GM23338 (cell line): ENCODE measurements around the gene FAM83C. TPM values are rescaled to one million over a fixed set of nuclear protein-coding genes. Genes with fewer than 3 reads are reported as not detected.

ENCODE experiments used
- ATAC-seq: fragments of 200-7000 bp; cut with Tn5 transposase; 3 replicates; pipeline ENCODE4 v1.9.1; 2020
- DNase-seq: peaks from one replicate; pipeline ENCODE4 v3.0.0-alpha.2; 2015; ENCODE audit warnings: low spot score
- H2AFZ ChIP-seq: fragments of 200-600 bp; sonication (generic); 2 replicates; pipeline ENCODE4 v1.8.0; 2016; ENCODE audit warnings: antibody characterized with exemption, mild to moderate bottlenecking, moderate library complexity
- H3F3A ChIP-seq: fragments of 200-600 bp; sonication (generic); replicated peaks from 2 replicates; pipeline ENCODE4 v1.8.0; 2017; ENCODE audit warnings: antibody characterized with exemption, mixed run types, low read depth
- H3K27ac ChIP-seq: fragments of 200-600 bp; sonication (generic); 2 replicates; pipeline ENCODE4 v1.6.1; 2016; ENCODE audit warnings: low read depth
- H3K27me3 ChIP-seq: fragments of 200-600 bp; sonication (generic); 2 replicates; pipeline ENCODE4 v1.8.0; 2016; ENCODE audit warnings: mild to moderate bottlenecking, mixed run types, moderate library complexity; ENCODE audit not compliant: insufficient read depth
- H3K36me3 ChIP-seq: fragments of 200-600 bp; sonication (generic); 2 replicates; pipeline ENCODE4 v1.8.0; 2016; ENCODE audit warnings: mild to moderate bottlenecking; ENCODE audit not compliant: insufficient read depth
- H3K4me1 ChIP-seq: fragments of 200-600 bp; sonication (generic); 2 replicates; pipeline ENCODE4 v1.8.0; 2016; ENCODE audit warnings: mild to moderate bottlenecking, moderate library complexity; ENCODE audit not compliant: insufficient read depth
- H3K4me2 ChIP-seq: fragments of 200-600 bp; sonication (generic); 2 replicates; pipeline ENCODE4 v1.7.1; 2017; ENCODE audit warnings: mixed run types
- H3K4me3 ChIP-seq: fragments of 200-600 bp; sonication (generic); 2 replicates; pipeline ENCODE4 v1.6.1; 2016; ENCODE audit warnings: mixed run types
- H3K79me2 ChIP-seq: fragments of 200-600 bp; sonication (generic); replicated peaks from 2 replicates; pipeline ENCODE4 v1.8.0; 2017; ENCODE audit warnings: mild to moderate bottlenecking; ENCODE audit not compliant: insufficient read depth
- H3K9me2 ChIP-seq: fragments of 200-600 bp; sonication (generic); 2 replicates; pipeline ENCODE4 v1.8.0; 2017; ENCODE audit not compliant: insufficient read depth
- H4K20me1 ChIP-seq: fragments of 200-600 bp; sonication (generic); replicated peaks from 2 replicates; pipeline ENCODE4 v1.8.0; 2017; ENCODE audit warnings: mild to moderate bottlenecking; ENCODE audit not compliant: insufficient read depth
- H3K27ac Mint-ChIP-seq: 2 replicates; pipeline ENCODE4 v1.8.0; 2020; ENCODE audit warnings: inconsistent platforms, mild to moderate bottlenecking, moderate library complexity, mixed read lengths
- H3K27me3 Mint-ChIP-seq: 3 replicates; pipeline ENCODE4 v1.8.0; 2022; ENCODE audit warnings: low read depth, mild to moderate bottlenecking, moderate library complexity, mixed read lengths, inconsistent platforms; ENCODE audit not compliant: insufficient read depth, poor library complexity
- H3K36me3 Mint-ChIP-seq: 3 replicates; pipeline ENCODE4 v1.8.0; 2021; ENCODE audit warnings: low read depth, mild to moderate bottlenecking, inconsistent platforms, moderate library complexity, mixed read lengths
- H3K4me1 Mint-ChIP-seq: 3 replicates; pipeline ENCODE4 v1.8.0; 2020; ENCODE audit warnings: mild to moderate bottlenecking, inconsistent platforms, mixed read lengths
- H3K4me3 Mint-ChIP-seq: 3 replicates; pipeline ENCODE4 v1.8.0; 2021; ENCODE audit warnings: moderate library complexity, mild to moderate bottlenecking, inconsistent platforms, mixed read lengths
- H3K9me3 Mint-ChIP-seq: 3 replicates; pipeline ENCODE4 v1.8.0; 2020; ENCODE audit warnings: moderate library complexity, mild to moderate bottlenecking, inconsistent platforms, mixed read lengths
- CREB1 ChIP-seq: fragments of 250-450 bp; sonication (Bioruptor Pico); IDR thresholded peaks from 2 replicates; pipeline ENCODE4 v1.5.0; 2020; ENCODE audit warnings: low read depth, mild to moderate bottlenecking, moderate library complexity
- CTCF ChIP-seq, 2 experiments: fragments of 200-600 bp in 1 of 2; sonication (generic) in 1 of 2; conservative IDR thresholded peaks; 2 replicates each; pipeline versions ENCODE4 v1.5.1 to v1.6.1; 2016 to 2017; ENCODE audit warnings: antibody characterized with exemption in 2 of 2, low read depth in 2 of 2, mild to moderate bottlenecking in 2 of 2, moderate library complexity in 1 of 2
- EZH2 ChIP-seq: fragments of 200-600 bp; sonication (generic); IDR thresholded peaks from one replicate; pipeline ENCODE4 v1.8.0; 2017; ENCODE audit warnings: antibody characterized with exemption, mild to moderate bottlenecking, low read depth; ENCODE audit not compliant: unreplicated experiment
- EZH2phosphoT487 ChIP-seq: fragments of 200-600 bp; sonication (generic); IDR thresholded peaks from one replicate; pipeline ENCODE4 v1.8.1; 2018; ENCODE audit warnings: antibody characterized with exemption; ENCODE audit not compliant: unreplicated experiment
- REST ChIP-seq: IDR thresholded peaks from one replicate; pipeline ENCODE4 v1.6.1; 2018; ENCODE audit warnings: antibody characterized with exemption; ENCODE audit not compliant: unreplicated experiment
- STAT1 ChIP-seq: IDR thresholded peaks from one replicate; pipeline ENCODE4 v1.6.1; 2016; ENCODE audit warnings: antibody characterized with exemption; ENCODE audit not compliant: unreplicated experiment
- ZNF331 ChIP-seq: fragments of 250-450 bp; sonication (Bioruptor Pico); IDR thresholded peaks from 2 replicates; pipeline ENCODE4 v1.5.0; 2020; ENCODE audit warnings: low read depth, mild to moderate bottlenecking, moderate library complexity
- ZNF462 ChIP-seq: fragments of 250-450 bp; sonication (Bioruptor Pico); IDR thresholded peaks from 2 replicates; pipeline ENCODE4 v1.5.0; 2020; ENCODE audit warnings: mild to moderate bottlenecking, moderate library complexity
- polyA plus RNA-seq: library from polyadenylated mRNA; unstranded; fragments of >200 nt; fragmentation: Nextera tagmentation; extraction: Ambion mirVana; gene quantifications from 2 replicates; pipeline ENCODE4 v1.2.1, GENCODE V29; 2016
- total RNA-seq: library from RNA; depleted of rRNA; stranded (reverse); fragments of >200 nt; shearing (Covaris generic); gene quantifications from 2 replicates; pipeline ENCODE4 v1.2.3, GENCODE V29; 2014

Gene FAM83C
- total and polyA plus RNA-seq, 2 experiments from 2014 or later, result 0.10 TPM; not detected in 1

GRCh38 chr20:35269055-35269781 lies 23.0 kb downstream of the FAM83C start:
- ATAC-seq, result peak; percentile 81
- Mint-ChIP-seq H3K36me3 (no peaks in the 10 kb centered on the region; the same call in 1 of the 3 replicates), H3K27me3 (peaks cover 22% of the 10 kb centered on the region), H3K4me1 (peaks cover 22% of the 10 kb centered on the region), H3K9me3 (no peaks in the 10 kb centered on the region), H3K4me3 (no peak overlapping the region; the same call in 2 of the 3 replicates), H3K27ac (no peak overlapping the region)
- peaks cover 9% of the 10 kb centered on the region; the same call in 1 of the 2 replicates for H3F3A ChIP-seq
- no peaks in the 10 kb centered on the region for H3K79me2 ChIP-seq
- H3K4me1 ChIP-seq, result peaks cover 11% of the 10 kb centered on the region
- H3K9me2 ChIP-seq, result no peaks in the 10 kb centered on the region
- peak overlapping the region; percentile 79; the same call in 1 of the 2 replicates for H3K27ac ChIP-seq
- no peaks in the 10 kb centered on the region for H3K27me3 ChIP-seq
- DNase-seq, result peak; percentile 93
- no peak overlapping the region for H3K4me2 ChIP-seq
- no peaks in the 10 kb centered on the region for H4K20me1 ChIP-seq
- TF ChIP-seq CTCF (conservative IDR thresholded peaks at IDR 0.05; ENCODE audit: low read depth in 2 of 2) (peak; percentile 85 to 99), CREB1 (CRISPR knock-in tag) (peak; percentile 55), EZH2 (no peak), EZH2phosphoT487 (no peak)
- H3K4me3 ChIP-seq, result no peak overlapping the region
- H3K36me3 ChIP-seq, result no peaks in the 10 kb centered on the region
- H2AFZ ChIP-seq, result no peak overlapping the region; the same call in 1 of the 2 replicates

- Histone ChIP-seq H3K79me2 (no peaks in the 10 kb centered on the region), H3K36me3 (no peaks in the 10 kb centered on the region), H3K27ac (no peak overlapping the region), H3K4me3 (no peak overlapping the region), H3K9me2 (no peaks in the 10 kb centered on the region), H4K20me1 (no peaks in the 10 kb centered on the region), H3K27me3 (no peaks in the 10 kb centered on the region), H3K4me1 (peaks cover 20% of the 10 kb centered on the region), H3K4me2 (no peak overlapping the region), H2AFZ (no peak overlapping the region), H3F3A (peaks cover 18% of the 10 kb centered on the region; the same call in 1 of the 2 replicates)
- Mint-ChIP-seq H3K9me3 (no peaks in the 10 kb centered on the region), H3K4me1 (peaks cover 39% of the 10 kb centered on the region), H3K27ac (no peak overlapping the region), H3K4me3 (no peak overlapping the region), H3K36me3 (no peaks in the 10 kb centered on the region; the same call in 1 of the 3 replicates), H3K27me3 (peaks cover 22% of the 10 kb centered on the region)
- DNase-seq (no peak), ATAC-seq (no peak)
- no peak for TF ChIP-seq EZH2
- no peak for TF ChIP-seq ZNF331 (CRISPR knock-in tag)
- TF ChIP-seq EZH2phosphoT487, result no peak
- no peak for TF ChIP-seq STAT1
- no peak for TF ChIP-seq ZNF462 (CRISPR knock-in tag)
- TF ChIP-seq REST, result no peak
- TF ChIP-seq CREB1 (CRISPR knock-in tag), result no peak
Measured at GRCh38 chr20:35267092-35267491, 25.1 kb downstream of the FAM83C start.
